CD4-positive, alpha-beta memory T cell (primary cell): Measurements from ENCODE around the gene NMUR2. TPM values are rescaled to one million over a fixed set of nuclear protein-coding genes. Genes with fewer than 3 reads are reported as not detected.

Source experiments
- CTCF ChIA-PET: fragments of 350-600 bp; sonication (Branson Sonifier 250); formaldehyde crosslinking; loops from one replicate; lab custom pipeline; 2021; ENCODE audit warnings: inconsistent platforms; ENCODE audit not compliant: partially characterized antibody; lab: Charles Lee
- POLR2A ChIA-PET: fragments of 350-600 bp; sonication (Branson Sonifier 250); formaldehyde crosslinking; loops from one replicate; lab custom pipeline; 2021; ENCODE audit not compliant: partially characterized antibody; lab: Charles Lee
- DNase-seq, 5 donors: peaks; one replicate each; pipeline versions ENCODE4 v3.0.0 to v3.0.0-alpha.2; 2020 to 2022; ENCODE audit warnings: mixed read lengths in 1 of 5
- H3K27ac ChIP-seq: one replicate; pipeline ENCODE4 v1.7.0; 2013; ENCODE audit warnings: low read depth, low read length
- H3K27me3 ChIP-seq: 2 replicates; pipeline ENCODE4 v1.7.0; 2013; ENCODE audit warnings: mild to moderate bottlenecking, low read length, moderate library complexity; ENCODE audit not compliant: insufficient read depth
- H3K36me3 ChIP-seq: 2 replicates; pipeline ENCODE4 v1.7.0; 2013; ENCODE audit warnings: mild to moderate bottlenecking, low read length, moderate library complexity; ENCODE audit not compliant: insufficient read depth
- H3K4me1 ChIP-seq: 2 replicates; pipeline ENCODE4 v1.7.0; 2013; ENCODE audit warnings: mild to moderate bottlenecking, low read length, moderate library complexity; ENCODE audit not compliant: insufficient read depth
- H3K4me3 ChIP-seq, 2 donors: one replicate each; pipeline ENCODE4 v1.7.0; 2013; ENCODE audit warnings: low read length in 2 of 2, mild to moderate bottlenecking in 1 of 2
- H3K9me3 ChIP-seq, 2 donors: one replicate each; pipeline ENCODE4 v1.7.0; 2013; ENCODE audit warnings: low read length in 2 of 2, control low read depth in 1 of 2; ENCODE audit not compliant: control insufficient read depth in 1 of 2
- H3K27ac Mint-ChIP-seq, 7 donors: one replicate each; pipeline ENCODE4 v1.8.0; 2020 to 2021; ENCODE audit warnings: mixed read lengths in 7 of 7, mild to moderate bottlenecking in 6 of 7, inconsistent platforms in 3 of 7, moderate library complexity in 3 of 7
- H3K27me3 Mint-ChIP-seq, 2 donors: one replicate each; pipeline ENCODE4 v1.8.0; 2020 to 2021; ENCODE audit warnings: mixed read lengths in 2 of 2
- H3K36me3 Mint-ChIP-seq, 2 donors: one replicate each; pipeline ENCODE4 v1.8.0; 2020 to 2021; ENCODE audit warnings: mixed read lengths in 2 of 2, inconsistent platforms in 1 of 2, mild to moderate bottlenecking in 1 of 2
- H3K4me1 Mint-ChIP-seq, 4 donors: one replicate each; pipeline ENCODE4 v1.8.0; 2020 to 2021; ENCODE audit warnings: mixed read lengths in 4 of 4, mild to moderate bottlenecking in 1 of 4
- H3K4me3 Mint-ChIP-seq, 8 donors: one replicate each; pipeline ENCODE4 v1.8.0; 2020 to 2021; ENCODE audit warnings: mixed read lengths in 8 of 8, mild to moderate bottlenecking in 7 of 8, moderate library complexity in 6 of 8, inconsistent platforms in 3 of 8
- H3K9me3 Mint-ChIP-seq, 8 donors: one replicate each; pipeline ENCODE4 v1.8.0; 2020 to 2021; ENCODE audit warnings: mixed read lengths in 8 of 8, mild to moderate bottlenecking in 5 of 8, inconsistent platforms in 3 of 8, moderate library complexity in 1 of 8
- intact Hi-C: fragments of 100-400 bp; cut with micrococcal nuclease; formaldehyde crosslinking; loops from one replicate; pipeline ENCODE4 v1.15.1; 2023
- polyA plus RNA-seq, 2 donors: library from polyadenylated mRNA; unstranded; fragments of 300-500 nt; fragmentation: Illumina TruSeq; gene quantifications; one replicate each; pipeline ENCODE4 v1.2.3, GENCODE V29; 2021
- total RNA-seq, 2 experiments: library from RNA; stranded (reverse); gene quantifications; one replicate each; pipeline ENCODE4 v1.2.3, GENCODE V29; 2021

Gene NMUR2
- total and polyA plus RNA-seq, 4 experiments from 2014 or later, result not detected

DNA sequence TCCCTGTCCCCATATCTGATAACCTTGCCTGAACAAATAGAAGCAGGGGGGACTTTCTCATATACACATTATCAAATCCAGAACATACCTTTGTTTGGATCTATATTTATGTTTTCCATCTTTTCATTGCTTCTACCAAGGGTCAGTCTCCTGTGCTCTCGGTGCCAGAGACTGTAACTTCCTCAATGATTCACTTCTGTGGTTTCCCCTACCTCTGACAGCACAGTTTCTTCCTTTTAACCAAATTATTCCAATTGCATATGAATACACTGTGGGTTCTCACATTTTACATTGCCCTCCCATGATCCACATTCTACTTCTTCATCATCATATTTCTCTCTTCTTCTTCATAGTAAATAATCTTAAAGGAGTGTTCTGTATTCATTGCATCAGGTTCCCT is 32.2 kb downstream of the NMUR2 start:
- POLR2A ChIA-PET, result no interaction called here
- no peak for DNase-seq
- Mint-ChIP-seq H3K36me3 (no peaks in the 10 kb centered on the region), H3K4me3 (no peak overlapping the region), H3K9me3 (peaks cover 0 to 2% (median 0%) of the 10 kb centered on the region in 8 donors), H3K27me3 (peaks cover 1 to 4% of the 10 kb centered on the region in 2 donors), H3K27ac (no peak overlapping the region), H3K4me1 (no peaks in the 10 kb centered on the region)
- peaks cover 5% of the 10 kb centered on the region for H3K27me3 ChIP-seq
- no peaks in the 10 kb centered on the region for H3K4me1 ChIP-seq
- CTCF ChIA-PET, result no interaction called here
- intact Hi-C loops, result no loop called here
- no peaks in the 10 kb centered on the region for H3K9me3 ChIP-seq
- H3K4me3 ChIP-seq, result no peak overlapping the region
- H3K27ac ChIP-seq, result no peak overlapping the region
- no peaks in the 10 kb centered on the region for H3K36me3 ChIP-seq

DNA sequence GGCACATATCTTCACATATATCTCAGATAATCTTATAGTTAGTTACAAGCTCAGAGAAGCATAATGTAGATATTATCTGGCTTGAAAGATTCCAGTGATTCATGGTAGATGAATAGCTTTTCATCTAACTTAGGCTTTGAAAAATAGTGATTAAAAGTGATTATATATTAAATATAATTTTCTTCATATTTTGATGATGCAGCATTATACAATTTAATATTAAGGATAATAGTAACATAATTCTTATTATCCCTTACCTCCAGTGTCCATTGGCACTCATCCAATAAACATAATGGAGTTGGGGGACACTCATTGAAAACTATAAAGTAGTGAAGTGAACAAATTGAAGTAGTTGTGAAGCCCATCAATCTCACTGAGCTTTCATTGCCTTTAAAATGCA is 35.8 kb downstream of the NMUR2 start:
- Mint-ChIP-seq H3K4me1 (no peaks in the 10 kb centered on the region), H3K36me3 (no peaks in the 10 kb centered on the region), H3K9me3 (no peaks in the 10 kb centered on the region), H3K4me3 (no peak overlapping the region), H3K27ac (no peak overlapping the region), H3K27me3 (peaks cover 0 to 2% of the 10 kb centered on the region in 2 donors)
- intact Hi-C loops, result no loop called here
- H3K4me3 ChIP-seq, result no peak overlapping the region
- no peaks in the 10 kb centered on the region for H3K4me1 ChIP-seq
- H3K36me3 ChIP-seq, result no peaks in the 10 kb centered on the region
- H3K27me3 ChIP-seq, result peaks cover 5% of the 10 kb centered on the region
- DNase-seq, result no peak
- ChIA-PET CTCF (interaction anchor here (1.3 kb wide), 1 partner anchor 20 kb away, joined by 3 read pairs; no protein-coding TSS in a partner anchor), POLR2A (no interaction called here)
- no peaks in the 10 kb centered on the region for H3K9me3 ChIP-seq
- no peak overlapping the region for H3K27ac ChIP-seq

DNA sequence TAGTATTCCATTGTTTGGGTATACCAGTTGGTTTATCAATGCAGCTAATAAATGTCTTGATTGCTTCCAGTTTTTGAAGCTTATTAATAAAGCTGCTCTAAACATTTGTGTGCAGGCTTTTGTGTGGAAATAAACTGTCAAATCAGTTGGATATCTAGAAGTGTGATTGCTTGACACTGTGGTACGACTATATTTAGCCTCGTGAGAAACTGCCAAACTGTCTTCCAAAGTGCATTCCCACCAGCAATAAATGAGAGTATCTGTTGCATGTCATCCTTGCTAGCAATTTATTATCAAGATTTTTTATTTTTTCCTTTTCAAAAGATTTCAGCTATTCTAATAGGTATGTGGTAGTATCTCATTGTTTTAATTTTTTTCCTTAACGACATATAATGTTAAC is 37.5 kb downstream of the NMUR2 start:
- Histone ChIP-seq H3K9me3 (no peaks in the 10 kb centered on the region), H3K36me3 (no peaks in the 10 kb centered on the region), H3K4me3 (no peak overlapping the region), H3K27me3 (no peaks in the 10 kb centered on the region), H3K27ac (no peak overlapping the region), H3K4me1 (no peaks in the 10 kb centered on the region)
- peaks cover 0 to 2% of the 10 kb centered on the region in 2 donors for H3K27me3 Mint-ChIP-seq
- H3K36me3 Mint-ChIP-seq, result no peaks in the 10 kb centered on the region
- H3K9me3 Mint-ChIP-seq, result peaks cover 0 to 2% (median 0%) of the 10 kb centered on the region in 8 donors
- ChIA-PET CTCF (no interaction called here), POLR2A (no interaction called here)
- H3K27ac Mint-ChIP-seq, result no peak overlapping the region
- H3K4me1 Mint-ChIP-seq, result no peaks in the 10 kb centered on the region
- no peak for DNase-seq
- intact Hi-C loops, result no loop called here
- H3K4me3 Mint-ChIP-seq, result no peak overlapping the region

GRCh38 chr5:152366716-152367115 is 38.4 kb downstream of the NMUR2 start:
- no peaks in the 10 kb centered on the region for H3K27me3 ChIP-seq
- H3K4me1 ChIP-seq, result no peaks in the 10 kb centered on the region
- Mint-ChIP-seq H3K27ac (no peak overlapping the region), H3K4me3 (no peak overlapping the region), H3K27me3 (peaks cover 2% of the 10 kb centered on the region in 2 donors), H3K4me1 (no peaks in the 10 kb centered on the region), H3K36me3 (no peaks in the 10 kb centered on the region), H3K9me3 (peaks cover 0 to 2% (median 0%) of the 10 kb centered on the region in 8 donors)
- H3K9me3 ChIP-seq, result no peaks in the 10 kb centered on the region
- ChIA-PET POLR2A (no interaction called here), CTCF (no interaction called here)
- no peak for DNase-seq
- no peaks in the 10 kb centered on the region for H3K36me3 ChIP-seq
- H3K4me3 ChIP-seq, result no peak overlapping the region
- no peak overlapping the region for H3K27ac ChIP-seq
- intact Hi-C loops, result no loop called here

GRCh38 chr5:152364899-152365298 is 40.2 kb downstream of the NMUR2 start:
- Histone ChIP-seq H3K27me3 (no peaks in the 10 kb centered on the region), H3K4me3 (no peak overlapping the region), H3K4me1 (no peaks in the 10 kb centered on the region), H3K9me3 (no peaks in the 10 kb centered on the region), H3K36me3 (no peaks in the 10 kb centered on the region), H3K27ac (no peak overlapping the region)
- Mint-ChIP-seq H3K4me3 (no peak overlapping the region), H3K36me3 (no peaks in the 10 kb centered on the region), H3K27ac (no peak overlapping the region), H3K9me3 (peaks cover 0 to 2% (median 0%) of the 10 kb centered on the region in 8 donors), H3K27me3 (peaks cover 1 to 2% of the 10 kb centered on the region in 2 donors), H3K4me1 (no peaks in the 10 kb centered on the region)
- intact Hi-C loops, result no loop called here
- no peak for DNase-seq
- ChIA-PET POLR2A (no interaction called here), CTCF (no interaction called here)

GRCh38 chr5:152364172-152364571 is 40.9 kb downstream of the NMUR2 start:
- POLR2A ChIA-PET, result no interaction called here
- H3K9me3 Mint-ChIP-seq, result peaks cover 0 to 2% (median 0%) of the 10 kb centered on the region in 8 donors
- Histone ChIP-seq H3K9me3 (no peaks in the 10 kb centered on the region), H3K36me3 (no peaks in the 10 kb centered on the region), H3K27ac (no peak overlapping the region), H3K4me1 (no peaks in the 10 kb centered on the region), H3K4me3 (no peak overlapping the region), H3K27me3 (no peaks in the 10 kb centered on the region)
- intact Hi-C loops, result no loop called here
- no peak for DNase-seq
- CTCF ChIA-PET, result no interaction called here
- H3K27me3 Mint-ChIP-seq, result peaks cover 1 to 2% of the 10 kb centered on the region in 2 donors
- H3K27ac Mint-ChIP-seq, result no peak overlapping the region
- H3K4me3 Mint-ChIP-seq, result no peak overlapping the region
- no peaks in the 10 kb centered on the region for H3K36me3 Mint-ChIP-seq
- H3K4me1 Mint-ChIP-seq, result no peaks in the 10 kb centered on the region

DNA sequence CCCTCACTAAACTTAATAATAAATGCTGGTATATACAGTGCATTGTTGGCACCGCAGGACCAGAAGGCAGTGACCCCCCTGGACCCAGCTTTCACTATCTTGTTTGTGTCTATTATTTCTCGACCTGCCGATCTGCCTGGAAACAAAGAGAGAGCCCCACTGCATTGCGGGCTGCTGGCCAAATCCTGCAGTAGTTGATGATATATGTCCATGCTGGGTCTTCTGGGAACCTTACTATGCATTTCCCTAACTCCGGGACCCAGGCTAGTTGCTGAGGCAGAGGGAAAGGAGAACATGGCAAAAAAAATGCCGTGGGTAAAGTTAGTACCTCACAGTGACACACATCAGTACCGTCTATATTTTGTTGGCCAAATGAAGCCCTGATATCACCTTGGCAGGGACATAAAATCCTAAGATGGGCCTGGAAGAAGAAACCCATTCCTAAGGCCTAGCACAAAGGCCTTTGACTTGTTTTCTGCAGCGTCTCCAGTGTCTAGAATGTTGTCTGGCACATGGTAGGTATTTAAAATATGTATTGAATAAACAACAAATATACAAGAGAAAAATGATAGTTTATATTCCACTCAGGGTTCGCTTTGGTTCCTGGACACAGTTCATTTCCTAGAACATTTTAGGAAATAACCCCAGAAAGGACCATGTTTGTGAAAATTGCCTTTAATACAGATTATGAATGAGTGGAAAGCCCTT is 46.1 kb downstream of the NMUR2 start:
- ChIA-PET CTCF (no interaction called here), POLR2A (no interaction called here)
- Histone ChIP-seq H3K4me3 (no peak overlapping the region), H3K9me3 (no peaks in the 10 kb centered on the region), H3K27ac (no peak overlapping the region), H3K27me3 (no peaks in the 10 kb centered on the region), H3K4me1 (no peaks in the 10 kb centered on the region), H3K36me3 (no peaks in the 10 kb centered on the region)
- Mint-ChIP-seq H3K27ac (no peak overlapping the region), H3K36me3 (no peaks in the 10 kb centered on the region), H3K4me1 (no peaks in the 10 kb centered on the region), H3K4me3 (no peak overlapping the region), H3K27me3 (peaks cover 1 to 2% of the 10 kb centered on the region in 2 donors), H3K9me3 (peaks cover 0 to 2% (median 0%) of the 10 kb centered on the region in 8 donors)
- intact Hi-C loops, result no loop called here
- DNase-seq, result no peak
